HEK293 (cell line): ENCODE data around the gene NAPSA.

ENCODE experiments used
- RBAK ChIP-seq: fragments of 450-650 bp; formaldehyde crosslinking; IDR thresholded peaks from 2 replicates; pipeline ENCODE4 v1.5.1; 2016; ENCODE audit warnings: missing biosample characterization, missing genetic modification characterization
- REST ChIP-seq: fragments of 450-650 bp; formaldehyde crosslinking; IDR thresholded peaks from 2 replicates; pipeline ENCODE4 v1.5.1; 2016; ENCODE audit warnings: missing biosample characterization, missing genetic modification characterization
- ZBTB1 ChIP-seq: fragments of 450-650 bp; formaldehyde crosslinking; IDR thresholded peaks from 2 replicates; pipeline ENCODE4 v1.5.1; 2016; ENCODE audit warnings: missing biosample characterization, missing genetic modification characterization
- ZNF426 ChIP-seq: fragments of 450-650 bp; formaldehyde crosslinking; IDR thresholded peaks from 2 replicates; pipeline ENCODE4 v1.5.1; 2017; ENCODE audit warnings: missing biosample characterization, missing genetic modification characterization, mild to moderate bottlenecking, inconsistent platforms, moderate library complexity
- ZNF610 ChIP-seq: fragments of 450-650 bp; formaldehyde crosslinking; IDR thresholded peaks from 2 replicates; pipeline ENCODE4 v1.5.1; 2016; ENCODE audit warnings: missing biosample characterization, missing genetic modification characterization, borderline replicate concordance
- TF ChIP-seq, protein P1 (sequence below): fragments of 450-650 bp; formaldehyde crosslinking; IDR thresholded peaks from 2 replicates; pipeline ENCODE4 v1.5.1; 2016; ENCODE audit warnings: missing biosample characterization, missing genetic modification characterization
- TF ChIP-seq, protein P2 (sequence below): IDR thresholded peaks from 2 replicates; pipeline ENCODE4 v1.6.1; 2011; ENCODE audit warnings: mild to moderate bottlenecking, low read depth, low read length, borderline replicate concordance

DNA sequence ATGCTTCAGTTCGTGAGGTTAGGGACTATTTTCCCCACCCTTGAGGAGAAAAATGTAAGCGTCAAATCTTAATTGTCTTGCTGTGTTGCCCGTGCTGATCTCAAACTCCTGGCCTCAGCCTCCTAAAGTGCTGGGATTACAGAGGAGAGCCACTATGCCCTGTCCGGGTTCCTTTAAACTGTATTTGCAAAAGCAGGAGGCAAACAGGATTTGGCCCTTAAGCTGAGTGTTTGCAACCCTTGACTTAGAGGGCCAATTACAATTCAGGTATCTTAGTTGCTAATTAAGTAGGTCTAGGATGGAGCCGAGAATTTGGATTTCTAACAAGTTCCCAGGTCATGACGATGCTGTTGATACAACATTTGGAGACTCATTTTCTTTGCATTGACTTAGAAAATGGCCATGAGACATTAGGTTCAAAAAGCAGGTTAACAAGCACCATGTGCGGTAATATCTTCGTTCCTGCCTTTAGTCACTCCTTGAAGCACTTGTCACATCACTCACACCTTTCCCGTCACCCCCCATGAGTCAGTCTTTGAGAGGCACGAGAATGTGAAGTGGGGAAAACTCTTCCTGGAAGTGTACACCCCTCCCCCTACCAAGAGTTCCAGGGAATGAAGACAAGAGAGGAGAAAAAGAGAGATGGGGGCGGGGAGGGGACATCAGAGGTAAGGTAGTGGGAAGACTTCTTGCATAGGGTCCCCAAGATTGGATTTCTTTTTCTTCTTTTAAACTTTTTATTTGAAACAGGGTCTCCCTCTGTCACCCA is 2.6 kb downstream of the NAPSA start:
- TF ChIP-seq ZNF426 (no peak), RBAK (tag by site-specific recombination) (no peak), ZNF610 (tag by site-specific recombination) (no peak), REST (tag by site-specific recombination) (no peak), ZBTB1 (tag by site-specific recombination) (no peak)
- TF ChIP-seq, protein P1, sequence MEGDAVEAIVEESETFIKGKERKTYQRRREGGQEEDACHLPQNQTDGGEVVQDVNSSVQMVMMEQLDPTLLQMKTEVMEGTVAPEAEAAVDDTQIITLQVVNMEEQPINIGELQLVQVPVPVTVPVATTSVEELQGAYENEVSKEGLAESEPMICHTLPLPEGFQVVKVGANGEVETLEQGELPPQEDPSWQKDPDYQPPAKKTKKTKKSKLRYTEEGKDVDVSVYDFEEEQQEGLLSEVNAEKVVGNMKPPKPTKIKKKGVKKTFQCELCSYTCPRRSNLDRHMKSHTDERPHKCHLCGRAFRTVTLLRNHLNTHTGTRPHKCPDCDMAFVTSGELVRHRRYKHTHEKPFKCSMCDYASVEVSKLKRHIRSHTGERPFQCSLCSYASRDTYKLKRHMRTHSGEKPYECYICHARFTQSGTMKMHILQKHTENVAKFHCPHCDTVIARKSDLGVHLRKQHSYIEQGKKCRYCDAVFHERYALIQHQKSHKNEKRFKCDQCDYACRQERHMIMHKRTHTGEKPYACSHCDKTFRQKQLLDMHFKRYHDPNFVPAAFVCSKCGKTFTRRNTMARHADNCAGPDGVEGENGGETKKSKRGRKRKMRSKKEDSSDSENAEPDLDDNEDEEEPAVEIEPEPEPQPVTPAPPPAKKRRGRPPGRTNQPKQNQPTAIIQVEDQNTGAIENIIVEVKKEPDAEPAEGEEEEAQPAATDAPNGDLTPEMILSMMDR (tag by site-specific recombination), result no peak
- TF ChIP-seq, protein P2, sequence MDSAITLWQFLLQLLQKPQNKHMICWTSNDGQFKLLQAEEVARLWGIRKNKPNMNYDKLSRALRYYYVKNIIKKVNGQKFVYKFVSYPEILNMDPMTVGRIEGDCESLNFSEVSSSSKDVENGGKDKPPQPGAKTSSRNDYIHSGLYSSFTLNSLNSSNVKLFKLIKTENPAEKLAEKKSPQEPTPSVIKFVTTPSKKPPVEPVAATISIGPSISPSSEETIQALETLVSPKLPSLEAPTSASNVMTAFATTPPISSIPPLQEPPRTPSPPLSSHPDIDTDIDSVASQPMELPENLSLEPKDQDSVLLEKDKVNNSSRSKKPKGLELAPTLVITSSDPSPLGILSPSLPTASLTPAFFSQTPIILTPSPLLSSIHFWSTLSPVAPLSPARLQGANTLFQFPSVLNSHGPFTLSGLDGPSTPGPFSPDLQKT, result no peak
